DND-41 (cell line): Measurements from ENCODE around the gene KLF15.

ENCODE experiments used
- ATAC-seq: fragments of 200-7000 bp; cut with Tn5 transposase; 3 replicates; pipeline ENCODE4 v1.9.1; 2021; ENCODE audit warnings: low read depth; ENCODE audit not compliant: insufficient read depth
- DNase-seq: peaks from one replicate; pipeline ENCODE4 v3.0.0-alpha.2; 2020
- H2AFZ ChIP-seq: 2 replicates; pipeline ENCODE4 v1.6.0; 2012; ENCODE audit warnings: low read depth, low read length
- H3K27ac ChIP-seq: 2 replicates; pipeline ENCODE4 v1.5.1; 2012; ENCODE audit warnings: low read length, inconsistent platforms
- H3K27me3 ChIP-seq: fragments of 200-600 bp; sonication (generic); 2 replicates; pipeline ENCODE4 v1.6.0; 2012; ENCODE audit warnings: low read length, mild to moderate bottlenecking, inconsistent platforms; ENCODE audit not compliant: insufficient read depth, poor library complexity
- H3K36me3 ChIP-seq: 2 replicates; pipeline ENCODE4 v1.5.1; 2012; ENCODE audit warnings: low read length, inconsistent platforms; ENCODE audit not compliant: insufficient read depth
- H3K4me1 ChIP-seq: 2 replicates; pipeline ENCODE4 v1.5.1; 2012; ENCODE audit warnings: mild to moderate bottlenecking, low read length; ENCODE audit not compliant: insufficient read depth
- H3K4me2 ChIP-seq: 2 replicates; pipeline ENCODE4 v1.6.0; 2012; ENCODE audit warnings: mild to moderate bottlenecking, moderate library complexity, low read length, inconsistent platforms; ENCODE audit not compliant: insufficient read depth
- H3K4me3 ChIP-seq, 2 experiments: fragments of 200-600 bp in 1 of 2; shearing (Covaris generic) in 1 of 2; 2 replicates each; pipeline ENCODE4 v1.5.1; 2012 to 2016; ENCODE audit warnings: inconsistent platforms in 2 of 2, low read length in 2 of 2, mild to moderate bottlenecking in 2 of 2, low read depth in 1 of 2, moderate library complexity in 1 of 2
- H3K79me2 ChIP-seq: 2 replicates; pipeline ENCODE4 v1.6.0; 2012; ENCODE audit warnings: low read length, inconsistent platforms; ENCODE audit not compliant: insufficient read depth
- H3K9ac ChIP-seq: 2 replicates; pipeline ENCODE4 v1.6.0; 2012; ENCODE audit warnings: low read depth, mild to moderate bottlenecking, inconsistent platforms, low read length, moderate library complexity
- H3K9me3 ChIP-seq: 2 replicates; pipeline ENCODE4 v1.5.1; 2012; ENCODE audit warnings: low read length, moderate library complexity, mild to moderate bottlenecking, inconsistent platforms; ENCODE audit not compliant: insufficient read depth, severe bottlenecking
- H4K20me1 ChIP-seq: 2 replicates; pipeline ENCODE4 v1.6.0; 2012; ENCODE audit warnings: low read length; ENCODE audit not compliant: insufficient read depth
- CTCF ChIP-seq: IDR thresholded peaks from 2 replicates; pipeline ENCODE4 v1.5.1; 2012; ENCODE audit warnings: borderline replicate concordance, low read length, moderate library complexity, mild to moderate bottlenecking; ENCODE audit not compliant: poor library complexity, severe bottlenecking; ENCODE audit errors: extremely low read depth
- EZH2 ChIP-seq: IDR thresholded peaks from 3 replicates; pipeline ENCODE4 v1.6.1; 2012; ENCODE audit warnings: borderline replicate concordance, low read depth, mild to moderate bottlenecking, moderate library complexity, low read length, inconsistent platforms; ENCODE audit not compliant: severe bottlenecking

Gene KLF15

DNA sequence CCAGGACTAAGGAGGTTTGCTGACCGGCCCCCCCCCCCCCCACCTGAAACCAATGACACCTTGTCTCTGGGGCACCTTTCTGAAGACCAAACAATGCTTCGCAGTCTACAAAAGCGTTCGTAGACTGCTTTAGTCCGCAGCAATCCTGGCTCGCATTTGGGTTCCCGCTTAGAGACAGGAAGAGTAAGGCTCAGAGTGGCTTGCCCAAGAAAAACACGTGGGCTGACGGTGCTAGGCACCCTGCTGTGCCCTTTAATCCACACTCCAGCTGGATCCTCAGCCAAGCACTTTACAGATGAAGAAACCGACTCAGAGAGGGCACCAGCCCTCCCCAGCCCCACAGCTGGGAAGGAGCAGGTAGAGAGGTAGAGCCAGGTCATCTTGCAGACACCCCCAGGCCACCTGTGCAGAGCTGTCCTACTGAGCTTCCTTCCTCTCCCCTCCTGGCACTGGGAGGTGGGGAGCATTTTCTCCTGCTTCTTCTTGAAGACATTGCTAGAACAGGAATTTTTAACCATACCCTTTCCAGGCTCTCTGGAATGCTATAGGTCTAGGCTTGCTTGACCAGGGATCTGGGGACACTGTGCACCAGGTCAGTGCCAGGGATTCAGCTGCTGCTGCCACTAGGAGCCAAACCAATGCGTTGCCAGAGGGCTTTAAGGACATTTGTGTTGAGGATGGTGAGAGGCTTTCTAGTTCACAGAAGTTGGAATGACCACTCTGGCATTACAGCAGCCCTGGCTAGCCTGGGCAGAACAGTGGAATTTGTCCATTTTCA is 1.0 kb upstream of the KLF15 start:
- H3K4me1 ChIP-seq: no peaks in the 10 kb centered on the region
- no peaks in the 10 kb centered on the region for H3K9me3 ChIP-seq
- H3K27me3 ChIP-seq: no peaks in the 10 kb centered on the region
- no peak overlapping the region for H3K9ac ChIP-seq
- no peaks in the 10 kb centered on the region for H3K79me2 ChIP-seq
- DNase-seq: no peak
- no peak overlapping the region for H2AFZ ChIP-seq
- ATAC-seq: no peak
- 0 out of 2 replicates have a peak, but pooled peaks cover 5% of the 10 kb centered on the region for H4K20me1 ChIP-seq
- H3K4me2 ChIP-seq: no peak overlapping the region
- H3K36me3 ChIP-seq: no peaks in the 10 kb centered on the region
- no peak overlapping the region for H3K27ac ChIP-seq
- TF ChIP-seq CTCF (no peak), EZH2 (no peak)
- H3K4me3 ChIP-seq: no peak overlapping the region

DNA sequence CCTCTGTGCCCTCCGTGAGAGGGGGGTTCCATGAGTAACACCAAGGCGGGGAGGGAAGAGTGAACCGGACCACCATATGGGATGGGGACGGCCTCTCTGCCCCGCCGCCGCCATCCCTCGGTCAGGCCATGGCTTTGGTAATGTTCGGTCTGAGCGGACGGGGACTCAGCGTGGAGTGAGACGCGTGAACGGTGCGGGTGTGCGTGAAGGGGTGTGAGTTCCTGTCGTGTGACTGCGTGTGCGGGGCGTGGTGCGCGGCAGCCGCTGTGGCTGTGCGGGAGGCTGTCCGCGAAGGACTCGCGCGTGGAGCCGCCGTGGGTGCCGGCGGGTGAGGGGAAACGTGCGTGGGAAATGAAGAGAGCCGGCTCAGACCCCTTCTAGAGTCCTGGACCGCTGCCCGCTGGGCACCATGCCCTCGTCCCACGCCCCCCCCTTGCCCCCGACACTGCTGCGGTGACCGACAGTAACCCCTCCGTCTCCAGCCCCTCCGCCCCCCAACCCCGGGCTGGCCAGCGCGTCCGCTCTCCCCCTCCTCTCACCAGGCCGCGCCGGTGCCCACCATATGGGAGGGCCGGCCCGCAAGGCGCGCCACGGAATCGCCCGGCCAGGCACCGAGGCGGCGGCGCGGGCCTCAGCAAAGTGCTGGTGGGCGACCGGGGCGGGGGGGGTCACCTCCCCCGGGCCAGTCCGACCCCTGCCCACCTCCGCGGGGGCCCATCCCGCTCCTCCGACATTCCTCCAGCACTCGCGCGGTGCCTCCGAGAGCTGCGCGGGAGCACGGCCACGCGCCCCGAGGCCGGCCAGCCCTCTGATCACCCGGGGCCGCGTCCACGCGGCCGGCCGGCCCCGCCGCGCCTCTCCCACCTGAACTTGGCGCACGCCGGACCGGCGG is 589 bp downstream of the KLF15 start:
- no peak overlapping the region for H3K9ac ChIP-seq
- TF ChIP-seq CTCF: no peak
- TF ChIP-seq EZH2: no peak

DNA sequence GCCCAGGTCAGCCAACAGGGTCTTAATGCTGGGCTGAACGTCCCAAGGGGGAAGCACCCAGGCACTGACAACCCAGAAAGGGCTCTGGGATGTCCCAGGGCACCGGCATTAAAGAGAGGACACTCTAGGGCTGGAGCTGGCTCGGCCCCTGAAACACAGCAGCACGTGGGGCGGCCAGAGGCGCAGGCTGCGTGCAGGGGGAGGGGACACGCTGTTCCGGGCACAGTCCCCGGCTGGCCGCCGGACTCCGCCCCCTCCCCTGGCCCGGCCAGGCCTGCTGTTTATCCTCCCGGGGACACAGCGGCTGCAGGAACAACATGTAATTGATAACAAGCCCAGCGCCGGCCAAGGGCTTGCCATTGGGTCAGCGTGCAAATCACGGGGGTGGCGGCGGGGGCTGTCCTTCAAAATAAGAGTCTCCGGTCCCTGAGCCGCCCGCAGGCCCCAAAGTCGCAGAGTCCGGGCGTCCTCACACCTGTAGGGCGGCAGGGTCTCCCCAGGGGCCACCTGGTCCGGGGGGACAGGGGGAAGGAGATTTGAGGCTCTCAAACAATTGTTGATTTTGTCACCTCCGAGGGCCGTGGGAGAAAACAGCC is 1.3 kb downstream of the KLF15 start:
- Histone ChIP-seq H3K36me3 (no peaks in the 10 kb centered on the region), H3K9me3 (no peaks in the 10 kb centered on the region), H3K27ac (no peak overlapping the region), H4K20me1 (0 out of 2 replicates have a peak, but pooled peaks cover 5% of the 10 kb centered on the region), H3K4me1 (no peaks in the 10 kb centered on the region), H2AFZ (no peak overlapping the region), H3K4me3 (no peak overlapping the region), H3K9ac (no peak overlapping the region), H3K27me3 (no peaks in the 10 kb centered on the region), H3K4me2 (no peak overlapping the region), H3K79me2 (no peaks in the 10 kb centered on the region)
- ATAC-seq: no peak
- TF ChIP-seq CTCF (no peak), EZH2 (no peak)
- DNase-seq: no peak

More for the DNA sequence above, 589 bp downstream of the KLF15 start:
- Histone ChIP-seq H3K4me1 (no peaks in the 10 kb centered on the region), H3K27ac (no peak overlapping the region), H3K9me3 (no peaks in the 10 kb centered on the region), H3K4me3 (no peak overlapping the region), H3K36me3 (no peaks in the 10 kb centered on the region), H4K20me1 (0 out of 2 replicates have a peak, but pooled peaks cover 5% of the 10 kb centered on the region), H3K4me2 (no peak overlapping the region), H3K79me2 (no peaks in the 10 kb centered on the region), H3K27me3 (no peaks in the 10 kb centered on the region), H2AFZ (no peak overlapping the region)
- ATAC-seq: no peak
- no peak for DNase-seq
